ENCODE measurements around the gene FAM78B. TPM values are rescaled to one million over a fixed set of nuclear protein-coding genes. Genes with fewer than 3 reads are reported as not detected.

FAM78B gene
- total RNA-seq, 1 experiment from 2014 or later: 0.24 TPM

- Histone ChIP-seq H3K9me3 (ENCODE audit: low read depth, low read length, poor library complexity, severe bottlenecking) (no peaks in the 10 kb centered on the region), H3K27me3 (replicated peaks; ENCODE audit: insufficient read depth, low read depth, low read length, poor library complexity) (peaks cover 45% of the 10 kb centered on the region), H3K36me3 (ENCODE audit: insufficient read depth, low read length, poor library complexity, severe bottlenecking) (no peaks in the 10 kb centered on the region), H3K27ac (ENCODE audit: low read depth, low read length, poor library complexity, severe bottlenecking) (no peak overlapping the region), H3K4me3 (ENCODE audit: low read depth, low read length, poor library complexity, severe bottlenecking) (no peak overlapping the region), H3K4me1 (ENCODE audit: insufficient read depth, low read length, poor library complexity, severe bottlenecking) (no peaks in the 10 kb centered on the region)
- ChIA-PET CTCF (no interaction called here), POLR2A (ENCODE audit: low non-redundant PET) (no interaction called here)
- no TSS peak for BruUV-seq (replicated peaks)
- TF ChIP-seq EZH2 (IDR thresholded peaks at IDR 0.05; ENCODE audit: borderline replicate concordance, low read depth, low read length, poor library complexity, severe bottlenecking): no peak
- TF ChIP-seq CTCF (conservative IDR thresholded peaks at IDR 0.05; ENCODE audit: low read depth, low read length): no peak
- DNase-seq (ENCODE audit: low spot score): no peak
- intact Hi-C loops (cut with micrococcal nuclease; ENCODE audit: unreplicated experiment): no loop called here
Measured at GRCh38 chr1:166026555-166026954, 140.2 kb downstream of the FAM78B start.

GRCh38 chr1:166026143-166026542 is 140.7 kb downstream of the FAM78B start:
- no peak overlapping the region for H3K4me3 ChIP-seq (ENCODE audit: low read depth, low read length, poor library complexity, severe bottlenecking)
- no peaks in the 10 kb centered on the region for H3K36me3 ChIP-seq (ENCODE audit: insufficient read depth, low read length, poor library complexity, severe bottlenecking)
- no peak for DNase-seq (ENCODE audit: low spot score)
- no peaks in the 10 kb centered on the region for H3K9me3 ChIP-seq (ENCODE audit: low read depth, low read length, poor library complexity, severe bottlenecking)
- no TSS peak for BruUV-seq (replicated peaks)
- H3K27ac ChIP-seq (ENCODE audit: low read depth, low read length, poor library complexity, severe bottlenecking): no peak overlapping the region
- ChIA-PET CTCF (no interaction called here), POLR2A (ENCODE audit: low non-redundant PET) (no interaction called here)
- no peak for TF ChIP-seq CTCF (conservative IDR thresholded peaks at IDR 0.05; ENCODE audit: low read depth, low read length)
- TF ChIP-seq EZH2 (IDR thresholded peaks at IDR 0.05; ENCODE audit: borderline replicate concordance, low read depth, low read length, poor library complexity, severe bottlenecking): no peak
- H3K4me1 ChIP-seq (ENCODE audit: insufficient read depth, low read length, poor library complexity, severe bottlenecking): no peaks in the 10 kb centered on the region
- intact Hi-C loops (cut with micrococcal nuclease; ENCODE audit: unreplicated experiment): no loop called here
- H3K27me3 ChIP-seq (replicated peaks; ENCODE audit: insufficient read depth, low read depth, low read length, poor library complexity): peaks cover 49% of the 10 kb centered on the region

- no TSS peak for BruUV-seq (replicated peaks)
- DNase-seq (ENCODE audit: low spot score): no peak
- no peak overlapping the region for H3K4me3 ChIP-seq (ENCODE audit: low read depth, low read length, poor library complexity, severe bottlenecking)
- peaks cover 63% of the 10 kb centered on the region for H3K27me3 ChIP-seq (replicated peaks; ENCODE audit: insufficient read depth, low read depth, low read length, poor library complexity)
- no peak overlapping the region for H3K27ac ChIP-seq (ENCODE audit: low read depth, low read length, poor library complexity, severe bottlenecking)
- intact Hi-C loops (cut with micrococcal nuclease; ENCODE audit: unreplicated experiment): no loop called here
- ChIA-PET POLR2A (ENCODE audit: low non-redundant PET) (no interaction called here), CTCF (no interaction called here)
- no peaks in the 10 kb centered on the region for H3K36me3 ChIP-seq (ENCODE audit: insufficient read depth, low read length, poor library complexity, severe bottlenecking)
- H3K9me3 ChIP-seq (ENCODE audit: low read depth, low read length, poor library complexity, severe bottlenecking): no peaks in the 10 kb centered on the region
- no peaks in the 10 kb centered on the region for H3K4me1 ChIP-seq (ENCODE audit: insufficient read depth, low read length, poor library complexity, severe bottlenecking)
- no peak for TF ChIP-seq CTCF (conservative IDR thresholded peaks at IDR 0.05; ENCODE audit: low read depth, low read length)
- no peak for TF ChIP-seq EZH2 (IDR thresholded peaks at IDR 0.05; ENCODE audit: borderline replicate concordance, low read depth, low read length, poor library complexity, severe bottlenecking)
Measured at GRCh38 chr1:166020210-166020609, 146.6 kb downstream of the FAM78B start.

Small RNAs within 50 kb of the gene (microRNA-seq; reads per million reads assigned to microRNA genes)
- gene MIR921: not detected
